Gastrocnemius medialis (tissue), 4 donors: Measurements from ENCODE around the gene ZNF865. TPM values are rescaled to one million over a fixed set of nuclear protein-coding genes. Genes with fewer than 3 reads are reported as not detected.
A peak's percentile ranks its signal among the peaks of the same experiment; 100 is the strongest.

ENCODE experiments used
- ATAC-seq, 2 donors: fragments of 150-250 bp; one replicate each; pipeline ENCODE4 v1.9.1; 2016
- DNase-seq, 2 donors: peaks; one replicate each; pipeline ENCODE4 v3.0.0-alpha.2; 2019
- H3K27ac ChIP-seq, 4 donors: fragments of 200-600 bp; sonication (generic); 1 replicate in 1 of 4; 2 replicates in 3 of 4; pipeline ENCODE4 v1.5.1; 2016 to 2018; ENCODE audit warnings: mild to moderate bottlenecking in 2 of 4, moderate library complexity in 1 of 4
- H3K27me3 ChIP-seq, 3 donors: fragments of 200-600 bp; sonication (generic) in 2 of 3; 1 replicate in 1 of 3; 2 replicates in 2 of 3; pipeline versions ENCODE4 v1.5.1 to v1.6.0; 2016 to 2019; ENCODE audit warnings: mild to moderate bottlenecking in 1 of 3, moderate library complexity in 1 of 3
- H3K36me3 ChIP-seq, 2 donors: fragments of 200-600 bp; sonication (generic) in 1 of 2; one replicate each; pipeline ENCODE4 v1.5.1; 2017 to 2018
- H3K4me1 ChIP-seq, 2 donors: fragments of 200-600 bp; sonication (generic) in 1 of 2; one replicate each; pipeline ENCODE4 v1.5.1; 2016 to 2017; ENCODE audit warnings: mild to moderate bottlenecking in 2 of 2
- H3K4me3 ChIP-seq, 4 donors: fragments of 200-600 bp; sonication (generic) in 3 of 4; 1 replicate in 1 of 4; 2 replicates in 3 of 4; pipeline ENCODE4 v1.5.1; 2016 to 2019; ENCODE audit warnings: mild to moderate bottlenecking in 2 of 4
- H3K9me3 ChIP-seq, 3 donors: fragments of 200-600 bp; sonication (generic) in 2 of 3; 1 replicate in 1 of 3; 2 replicates in 2 of 3; pipeline ENCODE4 v1.5.1; 2016 to 2019
- CTCF ChIP-seq, 5 experiments: fragments of 450-650 bp in 3 of 5; fragments of 200-600 bp in 2 of 5; sonication (generic) in 2 of 5; IDR thresholded peaks in 4 of 5; conservative IDR thresholded peaks in 1 of 5; 1 replicate in 4 of 5; 2 replicates in 1 of 5; pipeline ENCODE4 v1.5.1; 2016 to 2019; ENCODE audit warnings: antibody characterized with exemption in 5 of 5, mild to moderate bottlenecking in 3 of 5, moderate library complexity in 3 of 5
- POLR2A ChIP-seq, 2 donors: fragments of 450-650 bp; IDR thresholded peaks; one replicate each; pipeline ENCODE4 v1.6.1; 2017; ENCODE audit warnings: antibody characterized with exemption in 2 of 2, mild to moderate bottlenecking in 2 of 2, moderate library complexity in 2 of 2
- in situ Hi-C, 4 donors: fragments of 200-750 bp; cut with MboI; loops; one replicate each; pipeline versions ENCODE4 v1.15.0 to v1.8.0; 2017; ENCODE audit warnings: low sequenced_read_pairs in 4 of 4
- intact Hi-C: fragments of 100-400 bp; cut with DNase I; formaldehyde crosslinking; loops from one replicate; pipeline ENCODE4 v1.15.1; 2023; ENCODE audit warnings: low total_unique reads
- total RNA-seq, 4 donors: library from RNA; depleted of rRNA; stranded (reverse); fragments of >200 nt; gene quantifications; one replicate each; pipeline versions ENCODE4 v1.1.0 to v1.2.3, GENCODE V29; 2016

The ZNF865 gene
- total RNA-seq, 4 donors from 2014 or later: 10.3 to 23.4 (median 15.2) TPM

DNA sequence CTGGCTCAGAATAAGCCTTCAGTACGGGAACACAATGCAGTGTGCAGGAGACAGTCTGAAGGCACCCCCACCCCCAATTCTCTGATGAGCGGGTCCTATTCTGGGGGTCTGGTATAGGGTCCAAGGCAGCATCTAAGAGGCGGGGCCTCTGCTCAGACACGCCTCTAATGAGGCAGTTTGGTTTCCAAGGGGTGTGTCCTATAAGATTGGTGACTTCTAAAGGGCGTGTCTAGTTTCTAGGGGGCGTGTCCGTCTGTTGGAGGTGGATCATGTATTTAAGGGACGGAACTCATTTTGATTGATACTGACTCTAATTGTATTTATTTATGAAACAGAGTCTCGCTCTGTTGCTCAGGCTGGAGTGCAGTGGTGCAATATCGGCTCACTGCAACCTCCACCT is 14.8 kb upstream of the ZNF865 start:
- peaks cover 23 to 27% of the 10 kb centered on the region in 2 donors for H3K4me1 ChIP-seq
- H3K9me3 ChIP-seq: no peaks in the 10 kb centered on the region
- ATAC-seq (no peak), DNase-seq (no peak)
- peaks cover 0 to 8% of the 10 kb centered on the region in 2 donors for H3K36me3 ChIP-seq
- H3K27me3 ChIP-seq: peaks cover 3 to 9% (median 6%) of the 10 kb centered on the region in 3 donors
- no peak overlapping the region for H3K4me3 ChIP-seq
- no peak overlapping the region for H3K27ac ChIP-seq
- TF ChIP-seq CTCF (IDR thresholded peaks at IDR 0.05 in 4 of 5, conservative IDR thresholded peaks at IDR 0.05 in 1 of 5): no peak
- no peak for TF ChIP-seq POLR2A (IDR thresholded peaks at IDR 0.05)
- in situ Hi-C loops (no loop called here), intact Hi-C loops (no loop called here)

DNA sequence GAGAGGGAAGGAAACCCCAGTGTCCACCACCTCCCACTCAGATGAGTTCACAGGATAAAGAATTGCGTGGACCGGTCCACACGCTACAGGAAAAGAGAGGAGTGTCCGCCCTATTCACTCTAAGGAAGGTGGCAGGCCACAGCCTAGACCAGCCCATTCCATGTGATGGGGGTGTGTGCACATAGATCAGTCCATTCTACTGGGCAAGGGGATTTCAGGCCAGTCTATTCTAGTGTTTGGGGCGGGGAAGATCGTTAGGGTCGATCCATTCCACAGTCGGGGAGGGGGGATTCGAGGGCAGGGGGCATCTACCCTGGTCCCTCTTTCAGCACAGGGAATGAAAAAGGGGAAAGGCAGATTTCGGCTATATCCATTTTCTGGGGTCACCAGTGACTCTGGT is 13.9 kb upstream of the ZNF865 start:
- H3K27me3 ChIP-seq: peaks cover 0 to under 1% (median 0%) of the 10 kb centered on the region in 3 donors

DNA sequence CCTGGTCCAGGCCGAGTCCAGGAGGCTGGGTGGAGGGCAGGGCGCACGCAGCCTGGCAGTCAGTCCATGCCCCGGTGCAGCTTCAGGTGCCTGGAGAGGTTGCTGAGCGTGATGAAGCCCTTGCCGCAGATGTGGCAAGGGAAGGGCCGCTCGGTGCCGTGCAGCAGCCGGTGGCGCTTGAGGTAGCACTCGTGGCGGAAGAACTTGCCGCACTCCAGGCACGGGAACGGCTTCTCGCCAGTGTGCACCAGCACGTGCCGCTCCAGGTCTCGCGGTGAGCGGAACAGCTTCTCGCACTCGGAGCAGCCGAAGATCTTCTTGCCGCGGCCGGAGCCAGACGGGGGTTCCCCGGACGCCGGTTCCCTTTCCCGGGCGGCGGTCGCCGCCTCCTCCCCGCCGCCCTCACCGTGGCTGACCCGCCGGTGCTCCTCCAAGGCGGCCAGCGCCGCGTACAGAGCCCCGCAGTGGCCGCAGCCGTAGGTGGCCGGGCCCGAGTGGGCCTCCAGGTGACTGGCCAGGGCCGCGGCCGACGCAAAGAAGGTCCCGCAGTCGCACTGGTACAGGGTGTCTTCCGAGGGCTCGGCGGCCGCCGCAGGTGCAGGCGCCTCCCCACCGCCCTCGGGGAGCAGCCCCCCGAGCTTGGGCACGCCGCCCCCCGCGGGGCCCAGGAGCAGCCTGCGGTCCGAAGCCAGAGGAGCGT is 12.9 kb upstream of the ZNF865 start:
- no peak overlapping the region for H3K27ac ChIP-seq
- no peaks in the 10 kb centered on the region for H3K9me3 ChIP-seq
- DNase-seq (no peak), ATAC-seq (no peak)
- intact Hi-C loops (no loop called here), in situ Hi-C loops (no loop called here)
- TF ChIP-seq POLR2A (IDR thresholded peaks at IDR 0.05): no peak
- no peak for TF ChIP-seq CTCF (IDR thresholded peaks at IDR 0.05 in 4 of 5, conservative IDR thresholded peaks at IDR 0.05 in 1 of 5)
- no peak overlapping the region for H3K4me3 ChIP-seq
- no peaks in the 10 kb centered on the region for H3K27me3 ChIP-seq
- H3K36me3 ChIP-seq: peaks cover 0 to 16% of the 10 kb centered on the region in 2 donors
- peaks cover 11 to 16% of the 10 kb centered on the region in 2 donors for H3K4me1 ChIP-seq

More for the DNA sequence above, 13.9 kb upstream of the ZNF865 start:
- DNase-seq: no peak
- in situ Hi-C loops (no loop called here), intact Hi-C loops (no loop called here)
- H3K4me3 ChIP-seq: no peak overlapping the region
- no peaks in the 10 kb centered on the region for H3K9me3 ChIP-seq
- H3K36me3 ChIP-seq: peaks cover 0 to 16% of the 10 kb centered on the region in 2 donors
- TF ChIP-seq CTCF (IDR thresholded peaks at IDR 0.05 in 4 of 5, conservative IDR thresholded peaks at IDR 0.05 in 1 of 5): no peak
- TF ChIP-seq POLR2A (IDR thresholded peaks at IDR 0.05): no peak
- H3K27ac ChIP-seq: no peak overlapping the region
- peaks cover 21 to 24% of the 10 kb centered on the region in 2 donors for H3K4me1 ChIP-seq
- ATAC-seq: no peak

GRCh38 chr19:55593096-55593772 is 12.2 kb upstream of the ZNF865 start:
- no peaks in the 10 kb centered on the region for H3K27me3 ChIP-seq
- H3K36me3 ChIP-seq: peaks cover 0 to 16% of the 10 kb centered on the region in 2 donors
- no peak for ATAC-seq
- H3K4me3 ChIP-seq: no peak overlapping the region
- H3K27ac ChIP-seq: peak overlapping the region in 3 of 4 donors; percentile 42 to 100 (median 44)
- no peaks in the 10 kb centered on the region for H3K9me3 ChIP-seq
- TF ChIP-seq POLR2A (IDR thresholded peaks at IDR 0.05): no peak
- in situ Hi-C loops: no loop called here
- intact Hi-C loops: no loop called here
- DNase-seq: no peak
- H3K4me1 ChIP-seq: peaks cover 7 to 14% of the 10 kb centered on the region in 2 donors

DNA sequence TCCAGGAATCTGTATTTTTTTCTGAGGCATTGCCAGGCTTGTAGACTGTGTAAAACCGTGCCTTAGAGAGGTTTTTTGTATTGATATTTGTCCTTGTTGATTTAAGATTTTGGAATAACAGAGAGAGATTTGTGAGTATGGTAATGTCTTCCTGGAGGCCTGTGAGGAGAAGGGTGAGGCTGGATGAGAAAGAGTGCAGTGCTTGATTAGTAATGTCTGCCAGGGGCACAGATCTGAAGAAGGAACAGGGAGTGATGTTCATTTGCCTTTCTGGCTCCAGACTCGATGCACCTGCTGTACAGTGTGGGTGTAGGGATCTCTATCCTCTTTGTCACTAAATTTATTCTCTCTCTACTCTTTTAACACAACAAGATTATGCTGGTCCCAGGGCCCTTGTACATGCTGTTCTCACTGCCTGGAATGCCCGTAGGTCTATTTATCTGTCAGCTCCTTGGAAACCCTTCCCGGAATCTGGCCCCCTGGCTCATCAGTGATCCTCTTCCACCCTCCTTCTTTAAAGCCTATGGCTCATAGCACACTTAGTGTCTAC is 10.4 kb upstream of the ZNF865 start:
- TF ChIP-seq POLR2A (IDR thresholded peaks at IDR 0.05) (no peak), CTCF (IDR thresholded peaks at IDR 0.05 in 4 of 5, conservative IDR thresholded peaks at IDR 0.05 in 1 of 5) (no peak)
- ATAC-seq (peak; percentile 31 to 36), DNase-seq (peak; percentile 74)
- Histone ChIP-seq H3K4me1 (peaks cover 7 to 14% of the 10 kb centered on the region in 2 donors), H3K4me3 (no peak overlapping the region), H3K27me3 (no peaks in the 10 kb centered on the region), H3K9me3 (no peaks in the 10 kb centered on the region), H3K27ac (peak overlapping the region; percentile 78 to 100 (median 98)), H3K36me3 (peaks cover 0 to 16% of the 10 kb centered on the region in 2 donors)
- in situ Hi-C loops (loop anchor here in 1 of 4 donors (5.0 kb wide), 1 partner anchor 48 kb away; the partner anchor contains the start of gene SBK3), intact Hi-C loops (loop anchor here (5.0 kb wide), 3 partner anchors 33 to 448 kb away; partner anchors contain the start of gene TNNT1)
